HCT116 (cell line): ENCODE data around the gene RCVRN. TPM values are rescaled to one million over a fixed set of nuclear protein-coding genes. Genes with fewer than 3 reads are reported as not detected.

ENCODE experiments used
- ATAC-seq: fragments of 200-7000 bp; cut with Tn5 transposase; 2 replicates; pipeline ENCODE4 v1.9.1; 2020; ENCODE audit warnings: mild to moderate bottlenecking, moderate library complexity
- BruUV-seq: library from RNA; stranded (reverse); fragments of 400-500 nt; replicated peaks from 2 replicates; lab custom pipeline; 2021; lab: Mats Ljungman, UMichigan
- CTCF ChIA-PET: fragments of 300-600 bp; sonication (Branson Sonifier 250); formaldehyde crosslinking; loops from one replicate; lab custom pipeline; 2021; ENCODE audit warnings: antibody characterized with exemption; lab: Charles Lee
- POLR2A ChIA-PET: fragments of 300-600, 350-600 bp; sonication (Branson Sonifier 250); formaldehyde crosslinking; loops from one replicate; lab custom pipeline; 2021; ENCODE audit warnings: antibody characterized with exemption; lab: Charles Lee
- RAD21 ChIA-PET, 2 experiments: fragments of 300-600 bp; sonication (Branson Sonifier 250); formaldehyde crosslinking; loops; one replicate each; lab custom pipeline; 2023; ENCODE audit warnings: low total read pairs in 2 of 2; ENCODE audit not compliant: uncharacterized antibody in 2 of 2, unreplicated experiment in 2 of 2, low non-redundant PET in 1 of 2; lab: Charles Lee
- DNase-seq: peaks from one replicate; pipeline ENCODE4 v3.0.0-alpha.2; 2010; ENCODE audit warnings: low read depth, low spot score
- H2AFZ ChIP-seq: fragments of 200-600 bp; shearing (Covaris generic), sonication (generic); 2 replicates; pipeline ENCODE4 v1.6.1; 2017; ENCODE audit warnings: low read depth, mixed run types, mixed read lengths, antibody characterized with exemption, low read length; ENCODE audit not compliant: poor library complexity, severe bottlenecking
- H3K27ac ChIP-seq: 2 replicates; pipeline ENCODE4 v1.5.1; 2012; ENCODE audit warnings: low read depth, low read length
- H3K27me3 ChIP-seq: fragments of 200-600 bp; sonication (generic); 2 replicates; pipeline ENCODE4 v1.6.1; 2016; ENCODE audit warnings: mixed run types, low read length, mixed read lengths; ENCODE audit not compliant: insufficient read depth
- H3K36me3 ChIP-seq, 2 experiments: fragments of 200-500 bp in 1 of 2; fragments of 200-600 bp in 1 of 2; sonication (Bioruptor generic) in 1 of 2; sonication (generic) in 1 of 2; 2 replicates each; pipeline versions ENCODE4 v1.5.1 to v1.6.1; 2014 to 2016; ENCODE audit warnings: low read length in 2 of 2, inconsistent platforms in 1 of 2, mixed read lengths in 1 of 2, mixed run types in 1 of 2; ENCODE audit not compliant: insufficient read depth in 2 of 2, control insufficient read depth in 1 of 2
- H3K4me1 ChIP-seq, 2 experiments: fragments of 200-600 bp in 1 of 2; sonication (generic) in 1 of 2; 2 replicates each; pipeline versions ENCODE4 v1.5.1 to v1.6.1; 2012 to 2017; ENCODE audit warnings: low read length in 2 of 2, inconsistent platforms in 1 of 2, mild to moderate bottlenecking in 1 of 2, mixed read lengths in 1 of 2, mixed run types in 1 of 2, moderate library complexity in 1 of 2; ENCODE audit not compliant: insufficient read depth in 2 of 2, control insufficient read depth in 1 of 2
- H3K4me2 ChIP-seq: fragments of 200-600 bp; sonication (generic); 2 replicates; pipeline ENCODE4 v1.6.1; 2017; ENCODE audit warnings: mixed run types, low read length, mixed read lengths
- H3K4me3 ChIP-seq, 2 experiments: fragments of 200-600 bp in 1 of 2; sonication (generic) in 1 of 2; replicated peaks in 1 of 2; 2 replicates each; pipeline ENCODE4 v1.5.1; 2011 to 2016; ENCODE audit warnings: low read length in 2 of 2, control low read depth in 1 of 2, low read depth in 1 of 2, mild to moderate bottlenecking in 1 of 2, mixed read lengths in 1 of 2, mixed run types in 1 of 2
- H3K79me2 ChIP-seq: fragments of 200-600 bp; sonication (generic); 2 replicates; pipeline ENCODE4 v1.6.1; 2017; ENCODE audit warnings: mild to moderate bottlenecking, mixed run types, low read length, moderate library complexity, mixed read lengths; ENCODE audit not compliant: insufficient read depth
- H3K9ac ChIP-seq: fragments of 200-600 bp; sonication (generic); 2 replicates; pipeline ENCODE4 v1.6.1; 2016; ENCODE audit warnings: low read length, mixed read lengths
- H3K9me2 ChIP-seq: fragments of 200-600 bp; sonication (generic), shearing (Covaris generic); 2 replicates; pipeline ENCODE4 v1.6.1; 2017; ENCODE audit warnings: mixed run types, mild to moderate bottlenecking, moderate library complexity; ENCODE audit not compliant: insufficient read depth
- H3K9me3 ChIP-seq, 2 experiments: fragments of 200-500 bp in 1 of 2; fragments of 200-600 bp in 1 of 2; sonication (Bioruptor generic) in 1 of 2; sonication (generic) in 1 of 2; 2 replicates each; pipeline ENCODE4 v1.6.1; 2014 to 2017; ENCODE audit warnings: low read length in 2 of 2, mixed read lengths in 2 of 2, inconsistent platforms in 1 of 2, low read depth in 1 of 2, mild to moderate bottlenecking in 1 of 2, mixed run types in 1 of 2, moderate library complexity in 1 of 2; ENCODE audit not compliant: control insufficient read depth in 1 of 2, insufficient read depth in 1 of 2
- H4K20me1 ChIP-seq: fragments of 200-600 bp; sonication (generic), shearing (Covaris generic); 2 replicates; pipeline ENCODE4 v1.6.1; 2017; ENCODE audit warnings: mixed run types, mild to moderate bottlenecking, moderate library complexity; ENCODE audit not compliant: insufficient read depth
- CBX3 ChIP-seq: IDR thresholded peaks from 2 replicates; pipeline ENCODE4 v1.6.1; 2012; ENCODE audit warnings: low read depth
- CEBPB ChIP-seq: IDR thresholded peaks from 2 replicates; pipeline ENCODE4 v1.6.1; 2012; ENCODE audit warnings: low read depth
- EZH2 ChIP-seq: fragments of 200-600 bp; sonication (generic); IDR thresholded peaks from 2 replicates; pipeline ENCODE4 v1.6.1; 2017; ENCODE audit warnings: antibody characterized with exemption, mixed run types
- EZH2phosphoT487 ChIP-seq: fragments of 200-600 bp; IDR thresholded peaks from 2 replicates; pipeline ENCODE4 v1.6.1; 2018; ENCODE audit warnings: antibody characterized with exemption, borderline replicate concordance
- MAX ChIP-seq: IDR thresholded peaks from 2 replicates; pipeline ENCODE4 v1.6.1; 2012
- POLR2A ChIP-seq: IDR thresholded peaks from 2 replicates; pipeline ENCODE4 v1.7.0; 2011; ENCODE audit warnings: borderline replicate concordance; ENCODE audit not compliant: insufficient read depth, insufficient read length; ENCODE audit errors: extremely low read depth
- POLR2AphosphoS5 ChIP-seq: IDR thresholded peaks from 2 replicates; pipeline ENCODE4 v1.6.1; 2011; ENCODE audit warnings: mild to moderate bottlenecking, low read depth, low read length, moderate library complexity
- SP1 ChIP-seq: IDR thresholded peaks from 2 replicates; pipeline ENCODE4 v1.6.1; 2012; ENCODE audit warnings: low read depth
- SRF ChIP-seq: IDR thresholded peaks from 2 replicates; pipeline ENCODE4 v1.6.1; 2012; ENCODE audit warnings: low read depth
- TCF7L2 ChIP-seq: IDR thresholded peaks from 2 replicates; pipeline ENCODE4 v1.7.0; 2011; ENCODE audit warnings: borderline replicate concordance, inconsistent platforms; ENCODE audit not compliant: insufficient read depth, insufficient read length; ENCODE audit errors: extremely low read depth
- ZFX ChIP-seq: fragments of 450-650 bp; IDR thresholded peaks from 2 replicates; pipeline ENCODE4 v1.6.1; 2017
- ZNF274 ChIP-seq: fragments of 200-500 bp; sonication (Bioruptor generic); IDR thresholded peaks from 2 replicates; pipeline ENCODE4 v1.6.1; 2014; ENCODE audit warnings: mild to moderate bottlenecking, low read depth, low read length, inconsistent platforms
- intact Hi-C: fragments of 100-400 bp; cut with micrococcal nuclease; formaldehyde crosslinking; loops from 2 replicates; pipeline ENCODE4 v1.10.0; 2022
- total RNA-seq: library from RNA; stranded (reverse); gene quantifications from one replicate; pipeline ENCODE4 v1.2.1, GENCODE V29; 2021; ENCODE audit not compliant: unreplicated experiment
- TF ChIP-seq, protein P1 (sequence below): IDR thresholded peaks from 2 replicates; pipeline ENCODE4 v1.6.1; 2012; ENCODE audit warnings: low read depth
- TF ChIP-seq, protein P2 (sequence below), 3 experiments: fragments of 200-600 bp in 1 of 3; sonication (generic) in 1 of 3; IDR thresholded peaks in 2 of 3; conservative IDR thresholded peaks in 1 of 3; 2 replicates each; pipeline ENCODE4 v1.5.1; 2012 to 2017; ENCODE audit warnings: low read depth in 2 of 3, low read length in 2 of 3, antibody characterized with exemption in 1 of 3, borderline replicate concordance in 1 of 3, control low read depth in 1 of 3, mild to moderate bottlenecking in 1 of 3, mixed read lengths in 1 of 3, mixed run types in 1 of 3, moderate library complexity in 1 of 3; ENCODE audit not compliant: insufficient read depth in 1 of 3
- TF ChIP-seq, protein P3 (sequence below): IDR thresholded peaks from 2 replicates; pipeline ENCODE4 v1.6.1; 2012

RCVRN gene
- total RNA-seq, 1 experiment from 2014 or later, result not detected

DNA sequence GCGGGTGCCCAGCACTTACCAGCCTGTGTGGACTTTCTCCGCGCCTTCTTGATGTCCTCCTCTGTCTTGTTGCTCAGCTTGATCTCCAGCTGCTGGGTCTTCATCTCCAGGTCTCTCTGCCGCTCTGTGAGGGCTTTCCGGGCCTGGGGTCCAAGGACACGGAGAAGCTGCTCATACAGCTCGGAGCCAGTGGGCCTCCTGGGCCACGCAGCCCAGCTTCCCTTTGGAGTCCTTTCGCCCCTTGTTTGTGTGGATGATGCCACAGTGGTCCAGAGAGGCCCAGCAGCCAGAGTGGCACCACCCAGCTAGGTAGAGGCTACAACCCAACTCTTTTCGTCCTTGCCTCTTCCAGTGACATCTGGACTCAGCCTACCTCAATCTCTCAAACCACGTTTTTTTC is 20.4 kb upstream of the RCVRN start:
- ChIA-PET CTCF (interaction anchor here (1.2 to 3.2 kb wide), 5 partner anchors 10 to 692 kb away, joined by 3 to 25 read pairs (median 13); no protein-coding TSS in a partner anchor), RAD21 (no interaction called here), POLR2A (no interaction called here)
- Histone ChIP-seq H3K9ac (no peak overlapping the region), H3K36me3 (no peaks in the 10 kb centered on the region), H3K27ac (no peak overlapping the region), H3K9me2 (no peaks in the 10 kb centered on the region), H2AFZ (no peak overlapping the region), H3K4me2 (no peak overlapping the region), H3K4me1 (peaks cover 6 to 21% of the 10 kb centered on the region in 2 experiments), H3K9me3 (no peaks in the 10 kb centered on the region), H4K20me1 (no peaks in the 10 kb centered on the region), H3K4me3 (no peak overlapping the region), H3K79me2 (no peaks in the 10 kb centered on the region), H3K27me3 (0 out of 2 replicates have a peak, but pooled peaks cover 5% of the 10 kb centered on the region)
- intact Hi-C loops, result loop anchor here (5.0 kb wide), 1 partner anchor 692 kb away; no protein-coding TSS in a partner anchor
- ATAC-seq, result no peak
- BruUV-seq, result no TSS peak
- no peak for DNase-seq
- TF ChIP-seq, protein P1, sequence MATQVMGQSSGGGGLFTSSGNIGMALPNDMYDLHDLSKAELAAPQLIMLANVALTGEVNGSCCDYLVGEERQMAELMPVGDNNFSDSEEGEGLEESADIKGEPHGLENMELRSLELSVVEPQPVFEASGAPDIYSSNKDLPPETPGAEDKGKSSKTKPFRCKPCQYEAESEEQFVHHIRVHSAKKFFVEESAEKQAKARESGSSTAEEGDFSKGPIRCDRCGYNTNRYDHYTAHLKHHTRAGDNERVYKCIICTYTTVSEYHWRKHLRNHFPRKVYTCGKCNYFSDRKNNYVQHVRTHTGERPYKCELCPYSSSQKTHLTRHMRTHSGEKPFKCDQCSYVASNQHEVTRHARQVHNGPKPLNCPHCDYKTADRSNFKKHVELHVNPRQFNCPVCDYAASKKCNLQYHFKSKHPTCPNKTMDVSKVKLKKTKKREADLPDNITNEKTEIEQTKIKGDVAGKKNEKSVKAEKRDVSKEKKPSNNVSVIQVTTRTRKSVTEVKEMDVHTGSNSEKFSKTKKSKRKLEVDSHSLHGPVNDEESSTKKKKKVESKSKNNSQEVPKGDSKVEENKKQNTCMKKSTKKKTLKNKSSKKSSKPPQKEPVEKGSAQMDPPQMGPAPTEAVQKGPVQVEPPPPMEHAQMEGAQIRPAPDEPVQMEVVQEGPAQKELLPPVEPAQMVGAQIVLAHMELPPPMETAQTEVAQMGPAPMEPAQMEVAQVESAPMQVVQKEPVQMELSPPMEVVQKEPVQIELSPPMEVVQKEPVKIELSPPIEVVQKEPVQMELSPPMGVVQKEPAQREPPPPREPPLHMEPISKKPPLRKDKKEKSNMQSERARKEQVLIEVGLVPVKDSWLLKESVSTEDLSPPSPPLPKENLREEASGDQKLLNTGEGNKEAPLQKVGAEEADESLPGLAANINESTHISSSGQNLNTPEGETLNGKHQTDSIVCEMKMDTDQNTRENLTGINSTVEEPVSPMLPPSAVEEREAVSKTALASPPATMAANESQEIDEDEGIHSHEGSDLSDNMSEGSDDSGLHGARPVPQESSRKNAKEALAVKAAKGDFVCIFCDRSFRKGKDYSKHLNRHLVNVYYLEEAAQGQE, result no peak
- TF ChIP-seq, protein P2, sequence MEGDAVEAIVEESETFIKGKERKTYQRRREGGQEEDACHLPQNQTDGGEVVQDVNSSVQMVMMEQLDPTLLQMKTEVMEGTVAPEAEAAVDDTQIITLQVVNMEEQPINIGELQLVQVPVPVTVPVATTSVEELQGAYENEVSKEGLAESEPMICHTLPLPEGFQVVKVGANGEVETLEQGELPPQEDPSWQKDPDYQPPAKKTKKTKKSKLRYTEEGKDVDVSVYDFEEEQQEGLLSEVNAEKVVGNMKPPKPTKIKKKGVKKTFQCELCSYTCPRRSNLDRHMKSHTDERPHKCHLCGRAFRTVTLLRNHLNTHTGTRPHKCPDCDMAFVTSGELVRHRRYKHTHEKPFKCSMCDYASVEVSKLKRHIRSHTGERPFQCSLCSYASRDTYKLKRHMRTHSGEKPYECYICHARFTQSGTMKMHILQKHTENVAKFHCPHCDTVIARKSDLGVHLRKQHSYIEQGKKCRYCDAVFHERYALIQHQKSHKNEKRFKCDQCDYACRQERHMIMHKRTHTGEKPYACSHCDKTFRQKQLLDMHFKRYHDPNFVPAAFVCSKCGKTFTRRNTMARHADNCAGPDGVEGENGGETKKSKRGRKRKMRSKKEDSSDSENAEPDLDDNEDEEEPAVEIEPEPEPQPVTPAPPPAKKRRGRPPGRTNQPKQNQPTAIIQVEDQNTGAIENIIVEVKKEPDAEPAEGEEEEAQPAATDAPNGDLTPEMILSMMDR (IDR thresholded peaks at IDR 0.05 in 2 of 3, conservative IDR thresholded peaks at IDR 0.05 in 1 of 3; ENCODE audit: borderline replicate concordance in 1 of 3, insufficient read depth in 1 of 3, low read depth in 2 of 3, low read length in 2 of 3), result no peak
- TF ChIP-seq EZH2, result no peak
- TF ChIP-seq POLR2AphosphoS5, result no peak
- no peak for TF ChIP-seq CEBPB
- TF ChIP-seq SRF, result no peak
- no peak for TF ChIP-seq MAX
- TF ChIP-seq, protein P3, sequence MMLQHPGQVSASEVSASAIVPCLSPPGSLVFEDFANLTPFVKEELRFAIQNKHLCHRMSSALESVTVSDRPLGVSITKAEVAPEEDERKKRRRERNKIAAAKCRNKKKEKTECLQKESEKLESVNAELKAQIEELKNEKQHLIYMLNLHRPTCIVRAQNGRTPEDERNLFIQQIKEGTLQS, result no peak
- no peak for TF ChIP-seq ZNF274
- no peak for TF ChIP-seq POLR2A
- no peak for TF ChIP-seq CBX3
- no peak for TF ChIP-seq ZFX
- TF ChIP-seq EZH2phosphoT487, result no peak
- TF ChIP-seq TCF7L2, result no peak
- TF ChIP-seq SP1, result no peak
